ENCODE measurements around the gene CRHR1. TPM values are rescaled to one million over a fixed set of nuclear protein-coding genes. Genes with fewer than 3 reads are reported as not detected.

The CRHR1 gene
- total RNA-seq, 1 experiment from 2014 or later, result 0.15 TPM

DNA sequence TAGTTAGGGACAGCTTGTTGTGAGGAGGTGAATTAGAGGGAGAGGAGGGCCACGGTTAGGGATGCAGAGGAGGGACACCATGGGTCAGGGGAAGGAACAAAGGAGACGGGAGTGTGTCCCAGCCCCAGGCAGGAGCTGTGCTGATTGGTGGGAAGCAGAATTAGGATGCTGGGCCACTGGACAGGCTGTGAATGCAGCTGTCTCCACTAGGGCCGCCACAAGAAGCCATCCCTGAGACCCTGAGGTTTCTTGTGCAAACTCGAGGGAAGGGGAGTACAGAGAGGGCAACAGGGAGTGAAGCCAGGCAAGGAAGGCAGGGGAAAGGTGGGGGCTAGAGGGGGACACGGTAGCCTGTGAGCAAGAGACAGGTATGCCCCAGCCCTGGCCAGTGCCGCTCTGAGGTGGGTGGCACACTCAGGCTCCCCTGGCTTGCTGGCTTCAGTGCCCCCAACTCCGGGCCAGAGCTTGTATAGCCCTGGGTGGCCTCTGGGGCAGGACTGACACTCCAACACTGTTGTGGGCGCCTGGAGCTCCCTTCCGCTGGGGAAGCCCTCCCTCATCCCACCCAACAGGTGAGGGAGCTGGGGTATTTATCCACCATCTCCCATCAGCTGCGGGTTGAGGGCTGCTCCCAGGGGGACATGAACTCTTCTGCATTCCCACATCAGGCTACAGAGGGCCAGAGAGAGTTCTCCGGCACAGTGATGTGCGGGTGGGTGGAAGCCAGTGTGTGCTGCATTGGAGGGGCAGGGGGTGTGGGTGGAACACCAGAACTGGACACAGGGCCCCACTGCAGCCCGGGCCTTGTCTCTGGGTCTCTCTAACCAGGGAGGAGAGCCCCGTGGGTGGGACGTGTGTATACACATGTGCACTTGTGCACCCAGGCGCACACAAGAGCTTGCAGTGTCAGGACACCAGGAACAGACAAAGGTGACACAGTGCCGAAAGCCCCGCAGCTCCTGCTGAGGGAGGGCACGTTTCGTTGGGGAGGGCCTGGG is 52.2 kb downstream of the CRHR1 start:
- TF ChIP-seq POLR2AphosphoS5 (IDR thresholded peaks at IDR 0.05; ENCODE audit: low read depth, low read length) (no peak), TCF7L2 (IDR thresholded peaks at IDR 0.05; ENCODE audit: low read depth, low read length) (no peak), SIN3A (IDR thresholded peaks at IDR 0.05; ENCODE audit: borderline replicate concordance, insufficient read depth, low read depth, low read length) (no peak), REST (IDR thresholded peaks at IDR 0.05; ENCODE audit: insufficient read depth in 1 of 2, low read depth in 2 of 2, low read length in 1 of 2) (no peak)
- TF ChIP-seq, protein P1, sequence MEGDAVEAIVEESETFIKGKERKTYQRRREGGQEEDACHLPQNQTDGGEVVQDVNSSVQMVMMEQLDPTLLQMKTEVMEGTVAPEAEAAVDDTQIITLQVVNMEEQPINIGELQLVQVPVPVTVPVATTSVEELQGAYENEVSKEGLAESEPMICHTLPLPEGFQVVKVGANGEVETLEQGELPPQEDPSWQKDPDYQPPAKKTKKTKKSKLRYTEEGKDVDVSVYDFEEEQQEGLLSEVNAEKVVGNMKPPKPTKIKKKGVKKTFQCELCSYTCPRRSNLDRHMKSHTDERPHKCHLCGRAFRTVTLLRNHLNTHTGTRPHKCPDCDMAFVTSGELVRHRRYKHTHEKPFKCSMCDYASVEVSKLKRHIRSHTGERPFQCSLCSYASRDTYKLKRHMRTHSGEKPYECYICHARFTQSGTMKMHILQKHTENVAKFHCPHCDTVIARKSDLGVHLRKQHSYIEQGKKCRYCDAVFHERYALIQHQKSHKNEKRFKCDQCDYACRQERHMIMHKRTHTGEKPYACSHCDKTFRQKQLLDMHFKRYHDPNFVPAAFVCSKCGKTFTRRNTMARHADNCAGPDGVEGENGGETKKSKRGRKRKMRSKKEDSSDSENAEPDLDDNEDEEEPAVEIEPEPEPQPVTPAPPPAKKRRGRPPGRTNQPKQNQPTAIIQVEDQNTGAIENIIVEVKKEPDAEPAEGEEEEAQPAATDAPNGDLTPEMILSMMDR (IDR thresholded peaks at IDR 0.05), result no peak
- H3K4me3 ChIP-seq (ENCODE audit: low read depth in 2 of 2, low read length in 2 of 2), result no peak overlapping the region
- intact Hi-C loops (cut with micrococcal nuclease; ENCODE audit: unreplicated experiment), result loop anchor here (10.0 kb wide), 1 partner anchor 112 kb away; no protein-coding TSS in a partner anchor
- DNase-seq (ENCODE audit: low read depth, low spot score) (no peak), ATAC-seq (no peak; the same call in 1 of the 2 replicates)
- no TSS peak for BruUV-seq (replicated peaks)
- ChIA-PET CTCF (interaction anchor here (0.5 kb wide), 1 partner anchor 339 kb away, joined by 3 read pairs; no protein-coding TSS in a partner anchor), POLR2A (no interaction called here)
- no peaks in the 10 kb centered on the region for H3K9me3 ChIP-seq (ENCODE audit: control insufficient read depth, insufficient read depth, low read depth, low read length)
- H3K27me3 ChIP-seq (ENCODE audit: control insufficient read depth, insufficient read depth, low read length), result no peaks in the 10 kb centered on the region
- H3K27ac ChIP-seq (ENCODE audit: low read length), result no peak overlapping the region
- H3K4me1 ChIP-seq (ENCODE audit: control insufficient read depth, insufficient read depth, low read length), result no peaks in the 10 kb centered on the region
- in situ Hi-C loops (cut with HindIII; ENCODE audit: low pct_unique_long_range_greater_than_20kb, low sequenced_read_pairs), result no loop called here
- H3K36me3 ChIP-seq (ENCODE audit: control insufficient read depth, insufficient read depth, low read length), result no peaks in the 10 kb centered on the region

DNA sequence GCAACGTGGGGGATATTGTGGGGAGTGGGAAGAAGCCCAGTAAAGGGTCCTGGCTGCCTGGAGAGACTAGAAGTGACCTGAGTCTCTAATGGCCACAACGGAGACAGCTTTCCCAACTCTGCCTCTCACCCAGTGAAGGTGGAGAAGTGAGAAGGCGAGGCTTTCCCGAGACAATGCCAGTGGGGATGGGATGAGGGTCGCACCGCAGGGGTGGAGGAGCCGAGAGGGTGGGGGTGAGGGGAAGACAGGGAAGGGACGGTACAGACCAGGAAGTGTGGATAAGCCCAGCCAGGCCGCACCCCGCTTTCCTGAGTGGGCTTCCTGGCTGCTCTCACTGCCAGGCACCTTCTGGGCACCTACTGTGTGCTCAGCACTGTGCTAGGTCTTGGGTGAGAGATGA is 53.1 kb downstream of the CRHR1 start:
- Histone ChIP-seq H3K4me1 (ENCODE audit: control insufficient read depth, insufficient read depth, low read length) (no peaks in the 10 kb centered on the region), H3K4me3 (ENCODE audit: low read depth in 2 of 2, low read length in 2 of 2) (no peak overlapping the region), H3K9me3 (ENCODE audit: control insufficient read depth, insufficient read depth, low read depth, low read length) (no peaks in the 10 kb centered on the region), H3K36me3 (ENCODE audit: control insufficient read depth, insufficient read depth, low read length) (no peaks in the 10 kb centered on the region), H3K27me3 (ENCODE audit: control insufficient read depth, insufficient read depth, low read length) (no peaks in the 10 kb centered on the region), H3K27ac (ENCODE audit: low read length) (no peak overlapping the region)
- ChIA-PET POLR2A (no interaction called here), CTCF (no interaction called here)
- intact Hi-C loops (cut with micrococcal nuclease; ENCODE audit: unreplicated experiment), result loop anchor here (10.0 kb wide), 1 partner anchor 112 kb away; no protein-coding TSS in a partner anchor
- in situ Hi-C loops (cut with HindIII; ENCODE audit: low pct_unique_long_range_greater_than_20kb, low sequenced_read_pairs), result no loop called here
- BruUV-seq (replicated peaks), result no TSS peak
- ATAC-seq (no peak), DNase-seq (ENCODE audit: low read depth, low spot score) (no peak)
- TF ChIP-seq TCF7L2 (IDR thresholded peaks at IDR 0.05; ENCODE audit: low read depth, low read length) (no peak), SIN3A (IDR thresholded peaks at IDR 0.05; ENCODE audit: borderline replicate concordance, insufficient read depth, low read depth, low read length) (no peak), POLR2AphosphoS5 (IDR thresholded peaks at IDR 0.05; ENCODE audit: low read depth, low read length) (no peak), REST (IDR thresholded peaks at IDR 0.05; ENCODE audit: insufficient read depth in 1 of 2, low read depth in 2 of 2, low read length in 1 of 2) (no peak)
- TF ChIP-seq, protein P1 (IDR thresholded peaks at IDR 0.05), result no peak

All from Panc1 (cell line).